GM18498 (cell line): ENCODE results near the gene ITGB2.

Experiments used
- ATAC-seq: cut with Tn5 transposase; IDR thresholded peaks from one replicate; pipeline ENCODE4 v1.9.1; 2021; ENCODE audit warnings: mild to moderate bottlenecking, moderate library complexity; ENCODE audit not compliant: unreplicated experiment

Gene ITGB2

DNA sequence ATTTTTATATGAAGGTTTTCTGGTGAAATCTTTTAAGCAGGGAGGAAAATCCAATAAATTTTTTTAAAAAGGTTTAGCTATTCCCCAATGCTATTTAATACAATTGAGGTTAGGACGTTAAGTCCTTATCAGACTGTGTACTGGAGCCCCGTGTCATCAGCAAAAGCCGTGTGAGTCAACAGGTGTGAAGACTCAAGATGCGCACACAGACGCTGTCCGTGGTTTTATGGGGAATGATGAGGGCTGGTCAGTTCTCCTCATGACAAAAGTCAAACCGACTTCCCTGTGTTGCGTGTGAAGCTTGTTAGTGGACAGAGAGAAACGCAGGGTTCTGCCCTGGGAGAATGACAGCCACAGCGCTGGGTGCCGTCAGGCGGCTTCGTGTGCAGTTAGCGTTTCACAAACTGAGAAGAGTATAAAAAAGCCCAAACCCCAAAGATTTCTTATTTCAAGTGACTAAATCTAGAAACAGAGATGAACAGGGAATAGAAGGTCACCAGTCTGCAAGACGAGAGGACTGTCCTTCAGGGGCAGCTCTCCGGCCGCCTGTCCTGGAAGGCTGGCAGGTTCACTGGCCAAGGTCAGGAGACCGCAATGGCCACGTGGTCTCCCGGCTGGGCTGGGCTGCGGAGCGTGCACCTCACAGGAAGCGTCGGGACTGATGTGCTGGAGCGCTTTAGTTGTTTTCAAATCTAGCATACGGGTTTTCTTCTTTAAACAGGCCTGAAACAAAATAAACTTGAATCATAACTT is 69.6 kb downstream of the ITGB2 start:
- ATAC-seq = no peak

- no peak for ATAC-seq
Measured at GRCh38 chr21:44850208-44850800, 70.4 kb downstream of the ITGB2 start.

GRCh38 chr21:44849616-44850130 is 71.0 kb downstream of the ITGB2 start:
- ATAC-seq = no peak

DNA sequence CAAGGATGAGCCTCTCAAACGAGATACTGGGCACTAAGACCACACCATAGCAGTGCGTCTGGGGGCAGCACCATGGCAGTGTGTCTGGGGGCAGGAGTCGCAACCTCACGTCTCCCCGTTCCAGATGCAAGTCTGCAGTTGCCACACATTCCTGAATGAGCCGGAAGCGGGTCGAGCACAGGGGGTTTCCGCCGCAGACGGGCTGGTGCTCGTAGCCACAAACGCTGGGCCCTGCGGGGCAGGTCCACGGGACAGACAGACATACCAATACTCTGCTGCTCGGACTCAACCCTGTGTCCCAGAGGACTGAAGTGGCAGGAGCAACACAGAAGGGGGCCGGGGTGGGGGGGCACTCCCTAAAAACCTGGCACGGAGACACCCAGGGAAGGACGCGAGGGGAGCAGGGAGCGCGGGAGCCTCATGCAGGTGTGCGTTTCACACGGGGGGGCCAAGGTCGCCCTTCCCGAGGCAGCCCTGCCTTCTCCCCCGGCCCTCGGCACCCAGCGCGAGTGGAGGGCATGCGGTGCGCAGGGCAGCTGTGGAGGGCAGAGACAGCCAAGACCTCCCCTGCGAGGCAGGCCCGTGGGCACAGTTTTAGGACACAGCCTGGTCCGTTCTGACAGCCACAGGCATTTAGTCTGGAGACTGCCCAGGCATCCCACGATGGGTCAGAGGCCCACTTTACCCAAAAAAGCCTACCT is 71.7 kb downstream of the ITGB2 start:
- no peak for ATAC-seq

GRCh38 chr21:44847261-44848056 is 73.2 kb downstream of the ITGB2 start:
- no peak for ATAC-seq

DNA sequence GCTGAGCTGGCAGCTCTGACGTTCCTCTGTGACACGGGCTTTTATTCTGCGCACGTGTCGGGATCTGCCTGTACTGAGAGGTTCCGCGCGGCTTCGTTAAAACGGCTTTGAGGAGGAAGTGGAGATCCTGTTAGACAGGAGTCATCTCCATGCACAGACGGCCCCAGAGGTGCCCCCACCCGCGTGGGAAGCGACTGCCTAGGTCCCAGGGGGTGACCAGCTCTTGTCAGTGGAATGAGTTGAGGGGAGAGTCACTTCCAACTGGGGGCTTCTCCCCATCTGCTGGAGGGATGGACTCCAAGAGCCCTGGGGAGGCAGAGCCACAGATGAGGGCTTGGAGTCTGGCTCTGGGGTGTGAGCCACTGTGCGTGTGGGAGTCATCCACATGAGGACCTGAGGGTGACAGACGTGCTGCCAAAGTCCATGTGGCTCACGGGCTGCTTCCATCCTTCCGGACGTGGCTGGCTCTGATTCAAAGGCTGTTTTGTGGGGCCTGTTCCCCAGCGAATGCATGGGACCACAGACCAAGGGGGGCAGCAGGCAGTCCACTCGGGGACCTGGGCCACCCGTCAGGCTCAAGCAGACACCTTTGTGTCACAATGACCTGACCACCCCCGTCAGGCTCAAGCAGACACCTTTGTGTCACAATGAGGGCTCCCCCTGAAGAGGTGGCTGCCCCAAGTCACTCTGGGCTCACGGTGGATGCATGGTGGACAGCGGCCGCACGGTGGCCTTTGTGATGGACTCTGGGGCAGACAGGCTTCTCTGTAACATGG is 74.0 kb downstream of the ITGB2 start:
- ATAC-seq = no peak

DNA sequence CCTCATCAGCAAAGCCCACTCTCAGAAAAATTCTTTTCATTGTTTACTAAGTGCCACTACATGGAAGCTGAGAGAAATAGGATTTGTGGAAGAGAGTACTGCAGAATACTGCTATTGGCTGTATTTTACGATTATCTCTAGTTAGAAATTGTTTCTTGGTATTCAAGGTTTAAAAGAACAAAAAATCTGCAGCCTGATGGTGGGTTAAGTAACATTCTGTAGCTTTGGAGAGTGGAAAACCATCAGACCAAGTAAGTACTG is 74.5 kb downstream of the ITGB2 start:
- no peak for ATAC-seq

- ATAC-seq = peak; percentile 54
Measured at GRCh38 chr21:44845418-44846223, 75.1 kb downstream of the ITGB2 start.

DNA sequence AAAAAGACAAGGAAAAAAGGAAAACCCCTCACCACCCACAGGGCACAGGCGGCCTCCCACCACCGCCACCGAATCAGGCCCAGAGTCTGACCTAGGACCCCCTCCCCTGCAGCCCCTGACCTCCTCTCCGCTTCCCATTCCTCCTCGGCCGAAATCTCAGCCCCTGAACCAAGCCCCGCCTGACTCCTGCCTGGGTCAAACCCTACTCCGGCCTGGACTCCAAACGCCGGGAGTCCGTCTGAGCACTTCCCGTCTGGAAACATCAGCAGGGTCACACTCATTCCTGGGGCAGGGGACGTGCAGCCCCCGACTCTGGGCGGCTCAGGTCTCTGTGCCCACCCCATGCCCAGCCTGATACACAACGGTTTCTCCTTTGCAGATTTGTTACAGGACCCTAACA is 76.4 kb downstream of the ITGB2 start:
- no peak for ATAC-seq

- no peak for ATAC-seq
Measured at GRCh38 chr21:44842721-44843445, 77.8 kb downstream of the ITGB2 start.

DNA sequence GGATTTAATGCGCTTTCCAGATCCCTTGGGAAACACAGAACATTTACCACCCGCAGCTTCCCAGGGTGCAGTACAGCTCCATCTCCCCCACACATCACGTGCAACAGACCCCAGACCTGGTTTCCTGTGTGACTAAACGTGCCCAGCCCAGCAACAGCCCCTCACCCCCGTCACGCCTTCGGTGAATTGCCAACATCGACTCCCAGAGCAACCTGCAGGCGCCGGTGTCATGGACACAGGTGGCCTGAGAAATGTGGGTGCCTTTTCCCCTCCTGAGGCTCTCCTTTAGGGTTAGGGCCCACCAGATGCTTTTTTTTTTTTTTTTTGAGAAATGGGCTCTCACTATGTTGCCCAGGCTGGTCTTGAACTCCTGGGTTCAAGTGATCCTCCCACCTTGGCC is 78.6 kb downstream of the ITGB2 start:
- no peak for ATAC-seq

DNA sequence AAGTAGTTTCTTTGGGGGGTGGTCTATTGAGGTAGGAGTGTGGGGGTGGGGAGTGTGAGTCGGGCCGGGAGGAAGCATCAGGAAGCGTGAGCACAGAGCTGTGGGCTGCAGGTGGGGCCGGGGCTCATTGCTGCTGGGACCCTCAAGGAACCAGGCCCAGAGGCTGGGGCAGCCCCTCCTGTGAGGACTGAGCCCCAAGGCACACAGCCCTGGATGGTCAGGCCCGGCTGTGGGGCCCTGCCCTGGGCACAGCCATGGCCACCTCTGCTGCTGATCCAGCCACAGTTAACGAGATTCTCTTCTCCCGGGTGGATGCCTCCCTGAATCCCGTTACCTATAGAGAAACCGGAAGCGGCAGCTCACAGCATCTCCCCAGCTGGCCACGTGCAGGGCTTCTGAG is 79.9 kb downstream of the ITGB2 start:
- ATAC-seq = no peak

GRCh38 chr21:44838951-44839350 is 81.7 kb downstream of the ITGB2 start:
- ATAC-seq = no peak

GRCh38 chr21:44838039-44838895 is 82.4 kb downstream of the ITGB2 start:
- no peak for ATAC-seq

DNA sequence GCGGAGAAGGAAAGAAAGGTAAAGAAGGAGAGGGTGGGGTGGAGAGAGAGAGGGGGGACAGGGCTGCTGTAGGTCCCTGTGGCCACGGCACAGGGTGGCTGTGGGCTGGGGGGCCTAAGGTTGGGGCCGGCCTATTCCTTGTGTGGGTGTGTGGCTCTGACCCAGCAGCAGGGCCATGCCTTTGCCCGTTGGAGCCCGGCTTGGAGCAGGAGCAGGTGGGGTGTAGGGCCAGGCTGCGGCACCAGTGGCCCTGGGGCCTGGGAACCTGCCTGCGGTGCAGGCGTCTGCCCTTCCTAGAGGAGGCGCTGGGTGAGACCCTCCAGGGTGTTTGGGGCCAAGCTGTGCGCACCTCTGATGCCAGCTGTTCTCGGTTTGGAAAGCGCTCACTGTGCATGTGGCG is 83.2 kb downstream of the ITGB2 start:
- ATAC-seq = no peak

DNA sequence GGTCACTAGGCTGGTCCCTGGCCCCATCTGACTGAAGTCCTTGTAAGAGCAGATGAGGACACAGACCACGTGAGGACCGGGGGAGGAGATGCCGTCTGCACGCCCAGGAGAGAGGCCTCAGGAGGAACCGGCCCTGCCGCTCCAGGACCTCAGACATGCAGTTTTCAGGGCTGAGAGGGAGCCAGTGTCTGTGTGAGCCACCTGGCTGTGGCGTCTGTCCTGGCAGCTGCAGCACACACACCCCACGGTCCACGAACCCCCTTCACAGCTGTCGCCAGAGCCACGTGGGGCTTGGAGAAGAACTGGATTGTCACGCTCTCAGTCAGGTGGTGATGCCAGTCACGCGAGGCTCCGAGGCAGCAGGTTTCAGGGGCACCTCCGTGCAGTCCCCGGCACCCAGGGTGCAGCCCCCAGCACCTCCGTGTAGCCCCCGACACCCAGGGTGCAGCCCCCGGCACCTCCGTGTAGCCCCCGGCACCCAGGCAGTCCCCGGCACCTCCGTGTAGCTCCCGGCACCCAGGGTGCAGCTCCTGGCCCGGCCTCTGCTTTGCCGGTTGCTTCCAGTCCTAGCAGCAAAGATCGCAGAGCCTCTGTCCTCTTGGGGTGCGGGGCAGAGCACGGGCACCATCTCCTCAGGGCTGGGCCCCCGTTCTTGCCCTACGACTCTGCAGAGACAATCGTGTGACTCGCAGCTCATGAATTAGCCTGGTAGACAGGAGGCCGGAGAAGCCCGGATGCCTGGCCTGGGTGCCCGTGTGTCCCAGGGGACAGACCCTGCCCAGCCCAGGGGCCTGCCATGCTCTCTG is 83.8 kb downstream of the ITGB2 start:
- ATAC-seq = no peak

DNA sequence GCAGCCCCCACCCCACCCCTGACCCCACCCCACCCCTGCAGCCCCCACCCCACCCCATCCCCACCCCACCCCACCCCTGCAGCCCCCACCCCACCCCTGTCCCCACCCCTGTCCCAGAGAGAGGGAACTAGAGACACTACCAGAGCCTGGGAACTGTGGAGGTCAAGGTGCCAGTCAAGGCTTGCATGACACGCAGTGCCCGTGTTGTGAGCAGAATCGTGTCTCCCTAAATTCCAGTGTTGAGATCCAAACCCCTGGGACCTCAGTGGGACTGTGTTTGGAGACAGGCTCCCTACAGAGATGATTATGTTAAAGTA is 84.4 kb downstream of the ITGB2 start:
- no peak for ATAC-seq
